ENCODE measurements around the gene VSIG4.

VSIG4 gene

DNA sequence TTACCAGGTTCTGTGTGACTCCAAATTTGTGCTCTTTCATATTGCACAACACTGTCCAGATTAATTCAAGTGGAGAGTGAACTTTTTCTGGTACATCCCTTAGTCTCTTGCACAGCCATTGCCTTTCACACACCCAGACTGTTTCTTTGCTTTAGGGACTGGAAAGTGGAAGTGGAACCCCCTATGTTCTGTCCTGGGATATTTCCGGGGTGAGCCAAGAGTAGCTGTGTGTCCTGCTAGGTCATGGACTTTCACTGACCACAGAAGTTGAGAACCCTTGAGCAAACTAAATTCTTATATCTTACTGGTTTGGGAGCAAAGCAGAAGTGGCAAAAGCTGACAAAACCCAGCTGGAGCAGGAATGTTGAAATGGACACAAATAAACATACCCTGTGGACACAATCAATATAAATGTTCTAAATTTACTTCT lies 10.3 kb upstream of the VSIG4 start:
- TF ChIP-seq ZNF114 (tag by site-specific recombination; IDR thresholded peaks at IDR 0.05) (no peak), ZNF155 (tag by site-specific recombination; IDR thresholded peaks at IDR 0.05) (no peak), HOXA7 (CRISPR knock-in tag; IDR thresholded peaks at IDR 0.05; ENCODE audit: borderline replicate concordance) (no peak)
- no peak overlapping the region for H3K4me3 ChIP-seq (ENCODE audit: low read depth, low read length)
- POLR2A ChIA-PET, result no interaction called here
- no peak overlapping the region for H3K27ac ChIP-seq (ENCODE audit: extremely low read depth, low read depth, low read length)
- CTCF ChIA-PET, result interaction anchor here (0.7 to 1.0 kb wide), 2 partner anchors 20 to 132 kb away, joined by 3 to 4 read pairs; no protein-coding TSS in a partner anchor
- H3K9me3 ChIP-seq (ENCODE audit: control insufficient read depth, insufficient read depth, low read depth, low read length), result no peaks in the 10 kb centered on the region
- H3K36me3 ChIP-seq (ENCODE audit: control insufficient read depth in 2 of 2, insufficient read depth in 1 of 2, low read length in 2 of 2), result no peaks in the 10 kb centered on the region; a peak in 1 of 3 replicates
- H3K4me1 ChIP-seq (ENCODE audit: control insufficient read depth, insufficient read depth, low read length), result no peaks in the 10 kb centered on the region

- H3K27ac ChIP-seq (ENCODE audit: extremely low read depth, low read depth, low read length), result no peak overlapping the region
- H3K4me3 ChIP-seq (ENCODE audit: low read depth, low read length), result no peak overlapping the region
- ChIA-PET POLR2A (no interaction called here), CTCF (no interaction called here)
- TF ChIP-seq ZNF449 (tag by site-specific recombination; IDR thresholded peaks at IDR 0.05) (no peak), ZNF76 (tag by site-specific recombination; IDR thresholded peaks at IDR 0.05; ENCODE audit: borderline replicate concordance, low read depth) (0 out of 2 replicates have a peak, but pooled peaks have one; percentile 15), ZBTB49 (tag by site-specific recombination; IDR thresholded peaks at IDR 0.05; ENCODE audit: low read depth) (no peak), ZNF18 (tag by site-specific recombination; IDR thresholded peaks at IDR 0.05) (no peak), ZFP69B (tag by site-specific recombination; IDR thresholded peaks at IDR 0.05) (no peak), ZNF488 (tag by site-specific recombination; IDR thresholded peaks at IDR 0.05) (no peak), GFI1B (tag by site-specific recombination; IDR thresholded peaks at IDR 0.05) (no peak), ATF2 (tag by site-specific recombination; IDR thresholded peaks at IDR 0.05; ENCODE audit: low read depth) (0 out of 2 replicates have a peak, but pooled peaks have one; percentile 19)
- TF ChIP-seq, protein P1, sequence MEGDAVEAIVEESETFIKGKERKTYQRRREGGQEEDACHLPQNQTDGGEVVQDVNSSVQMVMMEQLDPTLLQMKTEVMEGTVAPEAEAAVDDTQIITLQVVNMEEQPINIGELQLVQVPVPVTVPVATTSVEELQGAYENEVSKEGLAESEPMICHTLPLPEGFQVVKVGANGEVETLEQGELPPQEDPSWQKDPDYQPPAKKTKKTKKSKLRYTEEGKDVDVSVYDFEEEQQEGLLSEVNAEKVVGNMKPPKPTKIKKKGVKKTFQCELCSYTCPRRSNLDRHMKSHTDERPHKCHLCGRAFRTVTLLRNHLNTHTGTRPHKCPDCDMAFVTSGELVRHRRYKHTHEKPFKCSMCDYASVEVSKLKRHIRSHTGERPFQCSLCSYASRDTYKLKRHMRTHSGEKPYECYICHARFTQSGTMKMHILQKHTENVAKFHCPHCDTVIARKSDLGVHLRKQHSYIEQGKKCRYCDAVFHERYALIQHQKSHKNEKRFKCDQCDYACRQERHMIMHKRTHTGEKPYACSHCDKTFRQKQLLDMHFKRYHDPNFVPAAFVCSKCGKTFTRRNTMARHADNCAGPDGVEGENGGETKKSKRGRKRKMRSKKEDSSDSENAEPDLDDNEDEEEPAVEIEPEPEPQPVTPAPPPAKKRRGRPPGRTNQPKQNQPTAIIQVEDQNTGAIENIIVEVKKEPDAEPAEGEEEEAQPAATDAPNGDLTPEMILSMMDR (tag by site-specific recombination; IDR thresholded peaks at IDR 0.05), result no peak
- no peaks in the 10 kb centered on the region for H3K9me3 ChIP-seq (ENCODE audit: control insufficient read depth, insufficient read depth, low read depth, low read length)
- no peaks in the 10 kb centered on the region; a peak in 1 of 3 replicates for H3K36me3 ChIP-seq (ENCODE audit: control insufficient read depth in 2 of 2, insufficient read depth in 1 of 2, low read length in 2 of 2)
- no peaks in the 10 kb centered on the region for H3K4me1 ChIP-seq (ENCODE audit: control insufficient read depth, insufficient read depth, low read length)
Measured at GRCh38 chrX:66049056-66049455, 9.2 kb upstream of the VSIG4 start.
